ENCODE results near the gene FAM83G.

GRCh38 chr17:18948476-18949006 is 56.0 kb downstream of the FAM83G start:
- no peak for TF ChIP-seq CTCF (IDR thresholded peaks at IDR 0.05; ENCODE audit: low read depth, low read length, poor library complexity, severe bottlenecking)
- TF ChIP-seq EZH2phosphoT487 (IDR thresholded peaks at IDR 0.05; ENCODE audit: borderline replicate concordance, low read length) = no peak

Measured in DOHH2 (cell line).